ENCODE measurements around the gene ASTN2.

DNA sequence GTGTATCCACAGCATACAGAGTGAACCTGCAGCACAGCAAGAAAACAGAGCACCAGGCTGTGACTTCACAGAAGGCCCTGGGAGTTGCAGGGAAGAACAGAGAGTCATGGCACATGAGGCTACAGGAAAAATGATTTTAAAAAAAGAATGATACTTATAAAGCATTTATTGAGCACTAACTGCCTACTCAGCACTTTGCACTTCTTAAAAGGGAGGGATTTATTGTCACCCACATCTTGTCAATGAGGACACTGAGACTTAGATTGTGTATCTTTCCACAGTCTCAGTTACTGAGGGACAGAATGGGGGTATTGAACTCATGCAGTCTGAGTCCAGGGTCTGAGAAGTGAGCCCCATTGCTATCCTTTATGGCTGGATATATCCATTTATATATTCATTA, 972.3 kb downstream of the ASTN2 start:
- TF ChIP-seq, protein P1, sequence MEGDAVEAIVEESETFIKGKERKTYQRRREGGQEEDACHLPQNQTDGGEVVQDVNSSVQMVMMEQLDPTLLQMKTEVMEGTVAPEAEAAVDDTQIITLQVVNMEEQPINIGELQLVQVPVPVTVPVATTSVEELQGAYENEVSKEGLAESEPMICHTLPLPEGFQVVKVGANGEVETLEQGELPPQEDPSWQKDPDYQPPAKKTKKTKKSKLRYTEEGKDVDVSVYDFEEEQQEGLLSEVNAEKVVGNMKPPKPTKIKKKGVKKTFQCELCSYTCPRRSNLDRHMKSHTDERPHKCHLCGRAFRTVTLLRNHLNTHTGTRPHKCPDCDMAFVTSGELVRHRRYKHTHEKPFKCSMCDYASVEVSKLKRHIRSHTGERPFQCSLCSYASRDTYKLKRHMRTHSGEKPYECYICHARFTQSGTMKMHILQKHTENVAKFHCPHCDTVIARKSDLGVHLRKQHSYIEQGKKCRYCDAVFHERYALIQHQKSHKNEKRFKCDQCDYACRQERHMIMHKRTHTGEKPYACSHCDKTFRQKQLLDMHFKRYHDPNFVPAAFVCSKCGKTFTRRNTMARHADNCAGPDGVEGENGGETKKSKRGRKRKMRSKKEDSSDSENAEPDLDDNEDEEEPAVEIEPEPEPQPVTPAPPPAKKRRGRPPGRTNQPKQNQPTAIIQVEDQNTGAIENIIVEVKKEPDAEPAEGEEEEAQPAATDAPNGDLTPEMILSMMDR (IDR thresholded peaks at IDR 0.05), result no peak
- TF ChIP-seq POLR2A (IDR thresholded peaks at IDR 0.05) (no peak), EP300 (IDR thresholded peaks at IDR 0.05) (no peak)
